Panc1 (cell line): Measurements from ENCODE around the gene SLC22A16. TPM values are rescaled to one million over a fixed set of nuclear protein-coding genes. Genes with fewer than 3 reads are reported as not detected.

Experiments used
- ATAC-seq: fragments of 200-7000 bp; cut with Tn5 transposase; 2 replicates; pipeline ENCODE4 v1.9.1; 2020; ENCODE audit warnings: mild to moderate bottlenecking, moderate library complexity
- BruUV-seq: library from RNA; stranded (reverse); fragments of 400-500 nt; replicated peaks from 2 replicates; lab custom pipeline; 2021; lab: Mats Ljungman, UMichigan
- CTCF ChIA-PET: fragments of 300-600 bp; sonication (Branson Sonifier 250); formaldehyde crosslinking; loops from one replicate; lab custom pipeline; 2022; ENCODE audit warnings: antibody characterized with exemption; lab: Charles Lee
- POLR2A ChIA-PET: fragments of 300-600 bp; sonication (Branson Sonifier 250); formaldehyde crosslinking; loops from one replicate; lab custom pipeline; 2022; ENCODE audit warnings: antibody characterized with exemption; lab: Charles Lee
- DNase-seq: peaks from one replicate; pipeline ENCODE4 v3.0.0-alpha.2; 2010; ENCODE audit warnings: low read depth, low spot score
- H3K27ac ChIP-seq: 2 replicates; pipeline ENCODE4 v1.5.1; 2011; ENCODE audit warnings: mild to moderate bottlenecking, low read length, inconsistent platforms
- H3K27me3 ChIP-seq: fragments of 200-500 bp; sonication (Bioruptor generic); 2 replicates; pipeline ENCODE4 v1.6.0; 2014; ENCODE audit warnings: low read length, inconsistent platforms; ENCODE audit not compliant: control insufficient read depth, insufficient read depth
- H3K36me3 ChIP-seq: fragments of 200-500 bp; sonication (Bioruptor generic); 2 replicates; pipeline ENCODE4 v1.5.1; 2014; ENCODE audit warnings: inconsistent platforms, mild to moderate bottlenecking, low read length, moderate library complexity; ENCODE audit not compliant: control insufficient read depth, insufficient read depth
- H3K4me1 ChIP-seq: 2 replicates; pipeline ENCODE4 v1.5.1; 2011; ENCODE audit warnings: inconsistent platforms, mild to moderate bottlenecking, low read length, moderate library complexity; ENCODE audit not compliant: control insufficient read depth, insufficient read depth
- H3K4me3 ChIP-seq, 2 experiments: 2 replicates each; pipeline ENCODE4 v1.5.1; 2011 to 2012; ENCODE audit warnings: low read depth in 2 of 2, low read length in 2 of 2, mild to moderate bottlenecking in 2 of 2, inconsistent platforms in 1 of 2, moderate library complexity in 1 of 2
- H3K9me3 ChIP-seq: fragments of 200-500 bp; sonication (Bioruptor generic); 2 replicates; pipeline ENCODE4 v1.5.1; 2014; ENCODE audit warnings: low read depth, mild to moderate bottlenecking, inconsistent platforms, low read length, moderate library complexity; ENCODE audit not compliant: control insufficient read depth, insufficient read depth
- POLR2AphosphoS5 ChIP-seq: IDR thresholded peaks from 2 replicates; pipeline ENCODE4 v1.6.1; 2012; ENCODE audit warnings: mild to moderate bottlenecking, low read depth, low read length, moderate library complexity
- SIN3A ChIP-seq: IDR thresholded peaks from 2 replicates; pipeline ENCODE4 v1.6.1; 2012; ENCODE audit warnings: low read depth, mild to moderate bottlenecking, low read length, moderate library complexity, borderline replicate concordance; ENCODE audit not compliant: insufficient read depth
- TCF7L2 ChIP-seq: IDR thresholded peaks from 2 replicates; pipeline ENCODE4 v1.6.1; 2011; ENCODE audit warnings: mild to moderate bottlenecking, low read depth, low read length, inconsistent platforms
- in situ Hi-C: cut with HindIII; loops from 2 replicates; pipeline ENCODE4 v1.10.0; 2016; ENCODE audit warnings: low sequenced_read_pairs, low pct_unique_long_range_greater_than_20kb
- intact Hi-C: fragments of 100-400 bp; cut with micrococcal nuclease; formaldehyde crosslinking; loops from one replicate; pipeline ENCODE4 v1.10.0; 2022; ENCODE audit not compliant: unreplicated experiment
- total RNA-seq: library from RNA; stranded (reverse); gene quantifications from one replicate; pipeline ENCODE4 v1.2.1, GENCODE V29; 2021; ENCODE audit not compliant: unreplicated experiment
- TF ChIP-seq, protein P1 (sequence below): fragments of 450-650 bp; IDR thresholded peaks from 2 replicates; pipeline ENCODE4 v1.5.1; 2017; ENCODE audit warnings: mild to moderate bottlenecking
- TF ChIP-seq, protein P2 (sequence below), 2 experiments: IDR thresholded peaks; 2 replicates each; pipeline ENCODE4 v1.6.1; 2011 to 2012; ENCODE audit warnings: low read depth in 2 of 2, control low read depth in 1 of 2, low read length in 1 of 2, mild to moderate bottlenecking in 1 of 2, moderate library complexity in 1 of 2; ENCODE audit not compliant: insufficient read depth in 1 of 2

Gene SLC22A16
- total RNA-seq, 1 experiment from 2014 or later = not detected

DNA sequence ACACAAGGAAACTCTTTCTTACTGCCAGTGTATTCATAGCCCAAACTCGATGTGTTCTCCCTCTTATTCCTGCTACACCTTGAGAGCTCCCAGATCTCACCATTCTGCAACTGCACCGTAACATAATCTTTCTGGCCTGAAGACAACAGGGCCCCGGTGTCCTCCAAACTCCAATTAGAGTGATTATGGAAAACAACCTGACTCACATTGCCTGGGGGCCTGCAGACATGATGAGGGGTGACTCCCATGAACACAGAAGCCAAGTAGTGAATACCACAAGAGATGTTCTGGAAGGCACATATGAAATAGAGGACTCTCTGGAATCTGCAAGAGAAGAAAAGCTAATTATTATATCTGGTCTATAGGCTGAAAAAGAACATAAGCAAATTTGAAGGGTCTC lies 19.7 kb downstream of the SLC22A16 start:
- TF ChIP-seq, protein P1, sequence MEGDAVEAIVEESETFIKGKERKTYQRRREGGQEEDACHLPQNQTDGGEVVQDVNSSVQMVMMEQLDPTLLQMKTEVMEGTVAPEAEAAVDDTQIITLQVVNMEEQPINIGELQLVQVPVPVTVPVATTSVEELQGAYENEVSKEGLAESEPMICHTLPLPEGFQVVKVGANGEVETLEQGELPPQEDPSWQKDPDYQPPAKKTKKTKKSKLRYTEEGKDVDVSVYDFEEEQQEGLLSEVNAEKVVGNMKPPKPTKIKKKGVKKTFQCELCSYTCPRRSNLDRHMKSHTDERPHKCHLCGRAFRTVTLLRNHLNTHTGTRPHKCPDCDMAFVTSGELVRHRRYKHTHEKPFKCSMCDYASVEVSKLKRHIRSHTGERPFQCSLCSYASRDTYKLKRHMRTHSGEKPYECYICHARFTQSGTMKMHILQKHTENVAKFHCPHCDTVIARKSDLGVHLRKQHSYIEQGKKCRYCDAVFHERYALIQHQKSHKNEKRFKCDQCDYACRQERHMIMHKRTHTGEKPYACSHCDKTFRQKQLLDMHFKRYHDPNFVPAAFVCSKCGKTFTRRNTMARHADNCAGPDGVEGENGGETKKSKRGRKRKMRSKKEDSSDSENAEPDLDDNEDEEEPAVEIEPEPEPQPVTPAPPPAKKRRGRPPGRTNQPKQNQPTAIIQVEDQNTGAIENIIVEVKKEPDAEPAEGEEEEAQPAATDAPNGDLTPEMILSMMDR = no peak
- TF ChIP-seq POLR2AphosphoS5 = no peak
- no peak for TF ChIP-seq SIN3A
- no peak for TF ChIP-seq TCF7L2
- TF ChIP-seq, protein P2, sequence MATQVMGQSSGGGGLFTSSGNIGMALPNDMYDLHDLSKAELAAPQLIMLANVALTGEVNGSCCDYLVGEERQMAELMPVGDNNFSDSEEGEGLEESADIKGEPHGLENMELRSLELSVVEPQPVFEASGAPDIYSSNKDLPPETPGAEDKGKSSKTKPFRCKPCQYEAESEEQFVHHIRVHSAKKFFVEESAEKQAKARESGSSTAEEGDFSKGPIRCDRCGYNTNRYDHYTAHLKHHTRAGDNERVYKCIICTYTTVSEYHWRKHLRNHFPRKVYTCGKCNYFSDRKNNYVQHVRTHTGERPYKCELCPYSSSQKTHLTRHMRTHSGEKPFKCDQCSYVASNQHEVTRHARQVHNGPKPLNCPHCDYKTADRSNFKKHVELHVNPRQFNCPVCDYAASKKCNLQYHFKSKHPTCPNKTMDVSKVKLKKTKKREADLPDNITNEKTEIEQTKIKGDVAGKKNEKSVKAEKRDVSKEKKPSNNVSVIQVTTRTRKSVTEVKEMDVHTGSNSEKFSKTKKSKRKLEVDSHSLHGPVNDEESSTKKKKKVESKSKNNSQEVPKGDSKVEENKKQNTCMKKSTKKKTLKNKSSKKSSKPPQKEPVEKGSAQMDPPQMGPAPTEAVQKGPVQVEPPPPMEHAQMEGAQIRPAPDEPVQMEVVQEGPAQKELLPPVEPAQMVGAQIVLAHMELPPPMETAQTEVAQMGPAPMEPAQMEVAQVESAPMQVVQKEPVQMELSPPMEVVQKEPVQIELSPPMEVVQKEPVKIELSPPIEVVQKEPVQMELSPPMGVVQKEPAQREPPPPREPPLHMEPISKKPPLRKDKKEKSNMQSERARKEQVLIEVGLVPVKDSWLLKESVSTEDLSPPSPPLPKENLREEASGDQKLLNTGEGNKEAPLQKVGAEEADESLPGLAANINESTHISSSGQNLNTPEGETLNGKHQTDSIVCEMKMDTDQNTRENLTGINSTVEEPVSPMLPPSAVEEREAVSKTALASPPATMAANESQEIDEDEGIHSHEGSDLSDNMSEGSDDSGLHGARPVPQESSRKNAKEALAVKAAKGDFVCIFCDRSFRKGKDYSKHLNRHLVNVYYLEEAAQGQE (IDR thresholded peaks at IDR 0.05; ENCODE audit: insufficient read depth in 1 of 2, low read depth in 2 of 2, low read length in 1 of 2) = no peak
- Histone ChIP-seq H3K36me3 (no peaks in the 10 kb centered on the region), H3K27ac (no peak overlapping the region), H3K4me3 (no peak overlapping the region), H3K4me1 (no peaks in the 10 kb centered on the region), H3K27me3 (peaks cover 8% of the 10 kb centered on the region; the same call in 1 of the 2 replicates), H3K9me3 (no peaks in the 10 kb centered on the region)
- ChIA-PET CTCF (no interaction called here), POLR2A (no interaction called here)
- no peak for DNase-seq
- intact Hi-C loops (no loop called here), in situ Hi-C loops (no loop called here)
- ATAC-seq = no peak
- BruUV-seq = no TSS peak

DNA sequence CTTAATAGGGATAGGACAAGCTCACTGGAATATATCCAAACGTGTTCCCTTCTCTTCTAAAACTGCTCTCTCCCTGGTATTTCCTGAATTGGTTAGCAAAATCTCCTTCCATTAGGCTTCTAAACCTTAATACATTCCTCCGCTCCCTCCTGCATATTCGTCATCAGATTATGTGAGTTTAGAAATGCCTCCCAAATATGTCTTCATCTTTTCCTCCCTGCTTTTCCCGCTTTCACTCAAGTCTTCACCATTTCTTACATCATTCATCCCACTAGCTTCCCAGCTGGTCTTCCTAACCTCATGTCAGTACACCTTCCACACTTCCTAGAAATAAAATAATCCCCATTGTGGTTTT lies 26.9 kb downstream of the SLC22A16 start:
- DNase-seq (no peak), ATAC-seq (no peak)
- intact Hi-C loops (no loop called here), in situ Hi-C loops (no loop called here)
- Histone ChIP-seq H3K4me3 (no peak overlapping the region), H3K27ac (no peak overlapping the region), H3K9me3 (no peaks in the 10 kb centered on the region), H3K36me3 (no peaks in the 10 kb centered on the region), H3K4me1 (no peaks in the 10 kb centered on the region), H3K27me3 (peaks cover 25% of the 10 kb centered on the region)
- ChIA-PET CTCF (interaction anchor here (0.6 kb wide), 1 partner anchor 114 kb away, joined by 9 read pairs; no protein-coding TSS in a partner anchor), POLR2A (no interaction called here)
- TF ChIP-seq, protein P2 (IDR thresholded peaks at IDR 0.05; ENCODE audit: insufficient read depth in 1 of 2, low read depth in 2 of 2, low read length in 1 of 2) = no peak
- no TSS peak for BruUV-seq
